ENCODE data around the gene TEC.

TEC gene

DNA sequence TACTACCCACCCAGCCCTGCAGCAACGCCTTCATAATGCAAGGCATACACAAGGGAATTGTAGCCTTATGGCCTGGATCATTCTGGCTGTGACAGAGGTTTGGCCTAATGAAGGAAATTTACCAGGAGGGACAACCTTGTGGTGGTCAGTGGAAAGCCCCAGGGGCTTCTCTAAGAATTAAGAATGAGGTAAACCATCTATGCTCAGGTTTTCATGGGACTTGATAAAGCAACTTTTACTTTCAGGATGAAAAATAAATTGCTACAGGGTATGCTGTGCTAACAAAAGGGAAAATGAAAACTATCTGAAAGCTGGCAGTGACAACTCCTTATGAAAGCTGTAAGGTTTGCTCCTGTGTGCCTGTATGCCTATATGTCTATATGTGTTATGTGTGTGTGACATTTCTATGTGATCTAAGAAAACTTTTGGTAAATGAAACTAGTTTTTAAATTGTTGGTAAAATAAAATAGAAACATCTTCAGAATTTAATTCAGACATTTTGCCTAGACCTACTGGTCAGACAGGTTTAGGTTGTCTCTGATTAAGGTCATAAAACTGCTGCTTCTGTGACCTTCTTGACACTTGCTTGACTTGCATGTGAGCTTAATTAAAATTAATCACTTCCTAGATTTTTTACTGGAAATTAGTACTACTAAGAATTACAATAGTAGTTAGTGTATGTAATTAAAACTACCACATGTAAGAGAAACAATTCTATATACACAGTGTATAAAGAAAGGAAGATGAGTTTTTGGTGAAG, 115.7 kb downstream of the TEC start:
- DNase-seq: no peak

DNA sequence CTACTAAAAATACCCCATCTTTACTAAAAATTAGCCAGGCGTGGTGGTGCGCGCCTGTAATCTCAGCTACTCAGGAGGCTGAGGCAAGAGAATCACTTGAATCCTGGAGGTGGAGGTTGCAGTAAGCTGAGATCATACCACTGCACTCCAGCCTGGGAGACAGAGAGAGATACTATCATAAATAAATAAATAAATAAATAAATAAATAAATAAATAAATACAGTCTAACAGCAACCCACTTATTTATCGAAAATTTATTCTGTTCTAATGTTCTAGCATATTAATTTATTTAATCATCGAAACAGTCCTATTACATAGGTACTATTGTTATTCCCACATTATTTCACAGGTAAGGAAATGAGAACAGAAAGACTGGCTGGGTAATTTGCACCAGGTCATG, 117.4 kb downstream of the TEC start:
- no peak for DNase-seq

DNA sequence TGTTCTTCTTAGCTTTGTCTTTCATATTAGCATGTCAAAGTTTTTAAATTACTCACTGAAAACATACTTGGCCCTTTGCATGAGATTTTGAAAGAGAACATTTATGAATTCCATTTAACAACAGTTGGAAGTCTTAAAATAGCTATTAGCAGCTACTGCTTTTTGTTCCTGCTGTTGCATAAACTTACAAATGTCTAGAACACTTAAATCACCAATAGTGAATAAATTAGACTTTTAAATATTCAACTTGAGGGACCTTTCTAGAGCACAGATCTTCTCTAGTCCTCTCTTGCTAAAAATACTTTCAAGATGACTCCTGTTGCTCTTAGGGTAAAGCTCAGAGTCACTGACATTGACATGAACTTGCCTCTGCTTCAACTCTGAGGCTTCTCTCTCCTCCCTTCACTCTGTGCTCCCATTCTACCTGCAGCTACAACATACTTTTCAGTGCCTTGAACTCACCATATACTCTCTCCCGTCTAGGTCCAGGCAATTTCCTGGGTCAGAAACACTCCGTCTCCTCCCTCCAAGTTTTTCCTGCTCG, 119.7 kb downstream of the TEC start:
- DNase-seq: no peak

DNA sequence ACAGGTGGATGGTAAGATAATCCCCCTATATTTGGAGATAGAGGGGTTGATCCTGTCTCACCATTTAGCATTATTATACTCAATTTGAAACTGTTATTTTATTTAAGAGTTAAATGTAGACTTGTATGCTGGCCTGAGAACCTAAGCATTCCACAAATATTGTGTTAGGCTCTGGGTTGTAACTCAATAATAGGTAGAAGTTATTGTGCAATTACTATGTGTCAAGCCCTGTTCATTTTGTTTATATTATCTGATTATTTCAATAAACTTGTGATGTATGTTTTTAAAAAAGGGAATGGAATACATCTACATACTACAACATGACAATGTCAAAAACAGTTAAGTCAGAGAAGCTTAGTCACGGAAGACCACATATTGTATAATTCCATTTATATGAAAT, 122.0 kb downstream of the TEC start:
- no peak for DNase-seq

DNA sequence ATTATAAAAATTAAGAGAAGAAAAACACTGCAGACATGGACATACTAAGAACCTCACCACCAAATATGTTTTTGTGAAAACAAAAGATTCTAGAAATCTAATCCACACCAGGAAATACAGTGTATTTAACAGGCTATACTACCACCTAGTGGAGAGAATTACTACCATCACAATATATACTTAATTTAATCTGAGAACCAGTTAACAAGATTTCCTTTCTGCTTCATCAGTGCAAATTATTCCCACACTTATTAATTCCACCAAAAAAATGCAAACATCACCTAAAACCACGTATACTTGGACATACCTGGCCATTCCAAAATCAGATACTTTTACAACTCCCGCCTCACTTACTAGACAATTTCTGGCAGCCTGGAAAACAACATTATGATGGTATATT, 128.6 kb downstream of the TEC start:
- DNase-seq: peak; percentile 48

DNA sequence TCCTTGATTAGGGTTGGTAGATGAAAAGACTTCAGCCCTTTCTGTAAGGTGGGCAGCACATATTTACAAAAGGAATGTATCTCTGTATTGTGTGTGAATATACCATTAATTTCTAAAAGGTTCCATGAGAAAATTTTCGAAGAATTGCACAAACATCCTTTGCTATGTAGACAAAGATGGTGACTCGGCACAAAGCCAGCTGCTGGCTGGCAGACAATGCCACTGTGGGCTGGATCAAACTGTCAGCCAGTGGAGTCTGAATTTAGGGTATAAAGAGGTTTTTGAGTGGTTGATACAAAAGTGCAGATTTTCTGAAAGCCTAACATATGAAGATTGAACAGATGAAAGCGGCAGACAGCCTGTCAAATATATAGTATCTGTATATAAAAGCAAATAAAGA, 129.9 kb downstream of the TEC start:
- peak; percentile 38 for DNase-seq

DNA sequence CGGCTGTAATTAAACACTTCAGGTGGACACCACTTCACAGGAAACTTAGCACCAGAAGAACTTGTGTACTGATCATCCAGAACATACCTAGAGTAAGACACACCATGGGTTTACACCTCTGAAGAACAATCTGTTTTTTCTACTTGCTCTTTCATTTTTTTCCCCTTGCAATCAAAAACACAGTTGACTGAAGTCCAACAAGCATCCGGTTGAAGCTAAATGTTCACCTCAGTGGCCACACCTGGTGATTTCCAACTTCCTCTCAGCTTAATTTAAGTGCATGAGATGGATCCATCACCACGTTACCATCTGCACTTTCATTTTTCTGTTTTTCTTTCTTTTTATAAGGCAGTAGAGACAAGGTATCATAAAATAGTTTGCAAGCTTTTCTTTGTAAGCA, 130.7 kb downstream of the TEC start:
- no peak for DNase-seq

DNA sequence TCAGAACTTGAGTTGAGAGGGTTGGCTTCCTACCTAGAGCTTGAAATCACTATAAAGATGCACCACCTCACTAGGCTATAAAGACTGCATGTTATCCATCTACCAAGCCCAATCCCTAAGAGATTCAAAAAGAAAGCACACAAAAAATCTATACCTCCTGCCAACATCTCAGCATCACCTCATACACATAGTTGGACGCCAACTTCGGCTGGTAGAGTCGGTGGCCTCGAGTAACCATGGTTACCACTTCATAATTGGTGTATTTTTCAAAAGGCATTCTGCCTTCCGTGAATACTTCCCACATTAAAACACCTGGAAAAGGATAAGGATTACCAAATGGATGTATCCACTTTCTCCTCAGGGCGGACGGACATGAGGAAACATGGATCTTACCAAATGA, 131.1 kb downstream of the TEC start:
- DNase-seq: no peak

DNA sequence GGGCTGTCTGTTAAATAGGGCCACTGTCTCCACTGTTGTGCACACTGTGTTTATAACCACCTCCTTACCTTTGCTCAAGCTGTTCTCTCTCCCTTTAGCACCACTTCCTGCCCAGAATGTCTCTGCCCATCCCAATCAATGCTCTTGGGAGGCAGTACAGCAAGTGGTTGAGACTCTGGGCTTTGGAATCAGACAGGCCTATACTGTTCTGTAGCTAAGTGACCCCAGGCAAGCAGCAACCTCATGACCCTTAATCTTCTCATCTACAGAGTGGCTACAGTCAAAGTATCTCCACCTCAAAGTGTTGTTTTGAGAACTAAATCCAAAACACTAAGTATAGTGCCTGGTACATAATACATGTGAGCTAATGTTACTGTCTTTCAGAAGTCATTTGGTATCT, 131.8 kb downstream of the TEC start:
- no peak for DNase-seq

DNA sequence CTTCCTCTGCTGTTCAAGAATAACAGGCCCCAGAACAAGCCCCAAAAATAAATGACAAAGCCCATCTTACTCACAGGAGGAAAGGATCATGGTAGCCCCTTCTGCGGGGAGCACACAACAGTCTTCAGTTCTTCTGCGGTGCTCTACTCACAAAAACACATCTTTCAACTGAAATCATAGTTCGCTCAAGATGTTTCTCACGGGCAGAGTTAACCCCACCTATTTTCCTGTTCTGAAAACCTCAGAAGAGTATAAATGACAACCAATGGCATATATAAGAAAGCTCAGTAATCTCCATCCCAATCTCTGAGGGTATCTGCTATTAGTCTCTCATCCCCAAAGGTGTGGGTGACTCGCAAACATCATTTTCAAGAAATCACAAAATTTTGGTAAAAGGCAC, 135.6 kb downstream of the TEC start, which contains the start of gene TXK:
Gene TXK, minus strand, starts transcription at position 170 of the 400 bp plus-strand sequence. Its CDS starts 80 bp downstream, at position 90.
- no peak for DNase-seq

DNA sequence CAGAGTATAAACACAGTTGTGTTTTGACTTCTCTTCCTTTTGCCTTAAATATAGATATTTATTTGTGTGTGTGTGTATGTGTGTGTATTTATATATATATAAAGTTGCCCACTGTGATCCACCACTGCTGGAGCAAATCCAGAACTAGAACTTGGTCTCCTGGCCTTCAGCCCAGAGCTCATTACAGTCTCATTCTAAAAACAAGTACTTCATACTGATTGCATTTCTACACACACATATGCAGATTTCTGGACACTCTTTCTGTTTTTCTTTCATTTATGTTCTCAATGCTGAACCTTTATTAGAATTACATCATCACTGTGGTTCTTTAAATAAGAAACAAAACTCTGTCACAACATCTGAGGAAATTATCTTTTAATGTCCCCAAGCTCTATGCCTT, 136.0 kb downstream of the TEC start:
- peak; percentile 38 for DNase-seq

DNA sequence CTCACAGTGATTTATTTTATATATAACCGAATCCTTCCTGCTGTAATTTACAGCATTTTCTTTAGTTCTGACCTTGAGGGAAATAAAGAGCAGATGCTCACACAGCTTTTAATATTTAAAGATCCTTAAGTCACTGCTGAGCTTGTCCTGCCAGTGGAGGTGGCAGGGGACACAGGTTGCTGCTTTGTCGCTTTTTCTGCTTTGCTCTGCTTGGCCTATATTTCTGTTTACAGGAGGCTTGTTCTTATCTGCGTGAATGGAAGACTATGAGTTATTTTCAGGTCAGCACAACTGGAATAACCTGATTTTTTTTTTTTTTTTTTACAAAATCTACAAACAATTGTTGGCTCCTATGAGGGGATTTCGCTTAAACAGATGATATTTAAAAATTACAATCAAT, 137.9 kb downstream of the TEC start:
- no peak for DNase-seq

DNA sequence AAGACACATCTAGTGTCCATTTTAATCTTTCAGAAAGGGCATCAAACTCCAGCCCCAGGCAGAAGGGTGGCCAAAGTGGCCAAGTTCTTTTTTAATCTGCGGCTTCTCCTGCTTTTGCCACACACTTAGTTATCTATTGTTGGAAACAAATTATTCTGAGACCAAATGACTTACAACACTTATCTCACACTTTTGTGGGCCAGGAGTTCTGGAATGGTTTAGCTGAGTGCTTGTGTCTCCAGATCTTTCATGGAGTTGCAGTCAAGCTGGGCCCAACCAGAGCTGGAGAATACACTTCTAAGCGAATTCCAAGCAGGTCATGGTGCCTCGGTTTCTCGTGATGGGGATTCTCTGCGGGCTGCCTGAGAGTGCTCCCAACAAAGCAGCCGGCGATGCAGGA, 139.5 kb downstream of the TEC start:
- DNase-seq: no peak

DNA sequence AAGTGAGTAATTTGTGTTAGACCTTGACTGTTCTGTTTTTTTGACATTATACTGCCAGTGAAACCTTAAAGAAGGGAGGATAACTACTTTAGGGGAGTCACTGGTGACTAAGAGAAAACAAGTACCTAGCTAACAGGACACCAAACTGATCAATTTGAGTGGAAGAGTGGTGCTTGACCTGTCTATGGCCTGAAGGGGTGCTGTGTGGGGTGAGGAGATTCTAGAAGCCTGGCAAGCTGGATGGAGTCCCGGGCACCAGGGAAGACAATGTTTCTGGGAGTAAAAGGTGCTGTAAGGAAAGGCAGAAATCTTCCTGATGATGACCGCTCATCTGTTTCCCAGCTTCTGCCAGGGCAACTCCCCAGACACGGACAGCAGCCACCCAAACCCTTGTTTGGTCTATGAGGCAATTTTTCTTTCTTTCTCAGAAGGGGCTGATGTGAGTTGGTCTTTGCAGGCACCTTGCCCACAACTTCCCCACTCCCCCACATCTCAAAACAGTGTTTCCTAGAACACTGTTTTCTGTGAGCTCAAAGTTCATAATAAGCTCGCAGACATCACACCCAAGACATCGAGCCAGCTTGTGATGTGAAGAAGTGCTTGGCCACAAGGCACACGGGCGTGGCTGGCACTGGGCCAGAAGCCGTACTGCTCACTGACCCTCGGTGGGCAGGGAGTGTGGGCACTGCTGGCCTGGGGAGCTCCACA, 140.2 kb downstream of the TEC start:
- DNase-seq: no peak

DNA sequence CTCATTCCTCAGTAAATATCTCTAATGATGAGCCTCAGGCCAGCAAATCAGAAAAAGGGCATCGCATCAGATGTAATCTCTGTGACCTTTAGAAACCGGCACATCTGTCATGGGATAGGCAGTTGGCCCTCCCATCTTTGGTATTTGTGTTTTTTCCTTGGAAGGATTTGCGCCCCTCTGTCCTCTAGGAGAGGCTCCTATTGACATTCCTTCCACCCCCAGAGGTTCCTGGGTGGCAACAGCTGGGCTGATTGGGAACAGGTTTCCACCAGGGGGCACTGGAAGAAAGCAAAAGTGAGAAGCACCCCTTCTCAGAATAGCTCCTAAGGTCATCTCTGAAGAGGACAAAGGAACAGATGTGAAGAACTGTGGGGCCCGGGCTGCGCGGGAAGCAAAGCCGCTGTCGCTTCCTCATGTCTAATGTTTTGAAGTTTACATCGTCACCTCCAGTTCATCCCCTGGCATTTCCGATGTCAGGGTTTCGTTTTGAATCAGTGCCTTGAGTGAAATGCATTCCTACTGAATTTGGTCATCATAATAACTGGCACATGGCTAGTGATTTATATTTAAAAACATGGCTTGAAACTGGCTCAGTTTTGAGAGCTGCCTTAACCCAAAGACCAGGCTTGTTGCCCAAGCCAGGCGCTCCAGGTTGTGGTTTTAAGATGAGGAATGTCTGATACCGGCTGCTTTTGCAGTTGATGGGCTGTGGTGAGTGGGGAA, 141.8 kb downstream of the TEC start:
- peak; percentile 96 for DNase-seq

DNA sequence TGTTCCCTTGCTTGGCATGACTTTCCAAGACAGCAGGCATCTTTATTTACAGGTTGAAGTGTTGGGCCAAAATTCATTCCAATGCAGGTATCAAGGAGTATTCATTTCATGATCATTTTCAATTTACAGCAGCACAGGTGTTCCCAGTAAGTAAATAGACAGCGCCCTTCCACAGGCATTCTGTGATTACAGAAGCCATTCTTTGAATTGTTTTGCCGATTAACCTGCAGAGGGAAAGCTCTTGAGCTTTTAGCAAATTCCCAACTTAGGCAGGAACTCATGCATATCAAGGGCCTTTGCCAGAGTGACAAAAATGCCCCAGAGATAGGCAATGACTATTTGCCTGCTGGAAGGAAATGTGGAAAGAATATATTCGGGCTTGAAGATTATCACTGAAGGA, 142.4 kb downstream of the TEC start:
- DNase-seq: no peak

DNA sequence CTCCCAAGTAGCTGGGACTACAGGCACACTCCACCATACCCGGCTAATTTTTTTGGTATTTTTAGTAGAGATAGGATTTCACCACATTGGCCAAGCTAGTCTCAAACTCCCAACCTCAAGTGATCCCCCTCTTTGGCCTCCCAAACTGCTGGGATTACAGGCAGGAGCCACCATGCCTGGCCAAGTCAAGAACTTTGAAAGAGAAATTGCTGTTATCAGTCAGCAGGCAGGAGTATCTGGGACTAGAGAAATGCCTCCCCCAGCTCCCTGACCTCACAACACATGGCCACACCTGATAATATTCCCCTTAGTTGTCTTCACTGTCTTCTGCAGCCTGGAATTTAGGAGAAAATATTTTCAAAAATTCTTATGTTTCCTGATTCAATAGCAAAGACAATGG, 143.0 kb downstream of the TEC start:
- DNase-seq: no peak

DNA sequence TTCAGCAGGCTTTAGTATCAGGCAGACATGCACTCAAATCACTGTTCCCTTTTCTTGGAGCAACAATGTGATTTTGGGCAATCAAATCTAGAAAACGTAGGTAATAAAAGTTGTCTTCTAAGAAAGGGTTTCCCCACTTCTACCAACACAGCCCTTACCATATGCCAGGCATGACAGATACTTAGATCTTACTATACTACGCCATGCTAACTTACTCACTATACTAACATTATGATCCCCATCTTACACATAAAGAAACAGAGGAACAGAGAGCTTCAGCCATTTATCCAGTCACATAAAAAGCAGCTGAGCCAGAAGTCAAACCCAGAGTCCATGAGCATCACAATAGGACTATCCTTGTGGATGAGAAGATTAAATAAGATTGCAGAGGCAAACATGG, 144.8 kb downstream of the TEC start:
- DNase-seq: no peak

DNA sequence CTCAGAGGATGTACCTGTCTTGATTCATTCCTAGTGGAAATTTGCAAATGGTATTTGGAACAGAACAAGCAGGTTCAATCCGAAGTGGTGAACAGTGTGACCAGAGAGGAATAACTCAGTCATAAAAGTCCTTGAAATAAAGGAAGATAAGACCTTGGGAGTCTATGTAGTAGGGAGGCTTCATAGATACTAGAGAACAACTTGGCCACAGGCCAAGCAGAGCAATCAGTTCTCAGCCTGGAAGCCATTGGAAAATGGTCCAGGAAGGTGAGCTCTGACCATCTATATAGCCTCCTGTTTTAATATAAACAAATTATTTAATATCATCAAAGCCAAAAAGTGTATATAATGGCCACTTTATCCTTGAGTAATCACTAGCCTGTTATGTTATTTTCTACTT, 146.9 kb downstream of the TEC start:
- DNase-seq: no peak

DNA sequence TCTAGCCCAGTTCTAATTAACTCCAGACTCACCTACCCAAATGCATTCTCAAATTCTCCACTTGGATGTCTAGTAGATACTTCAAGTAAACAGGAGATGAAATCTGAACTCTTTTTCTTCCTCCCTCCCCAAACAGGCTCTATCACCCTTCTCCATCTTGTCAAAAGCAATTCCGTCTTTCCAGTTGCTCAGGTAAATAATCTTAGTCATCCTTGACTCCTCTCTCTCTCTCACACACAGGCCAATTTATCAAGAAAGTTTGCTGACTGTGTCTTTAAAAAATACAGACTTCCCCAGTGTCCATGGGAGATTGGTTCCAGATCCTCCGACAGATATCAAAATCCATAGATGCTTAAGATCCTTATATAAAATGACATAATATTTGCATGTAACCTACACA, 148.5 kb downstream of the TEC start:
- DNase-seq: no peak

DNA sequence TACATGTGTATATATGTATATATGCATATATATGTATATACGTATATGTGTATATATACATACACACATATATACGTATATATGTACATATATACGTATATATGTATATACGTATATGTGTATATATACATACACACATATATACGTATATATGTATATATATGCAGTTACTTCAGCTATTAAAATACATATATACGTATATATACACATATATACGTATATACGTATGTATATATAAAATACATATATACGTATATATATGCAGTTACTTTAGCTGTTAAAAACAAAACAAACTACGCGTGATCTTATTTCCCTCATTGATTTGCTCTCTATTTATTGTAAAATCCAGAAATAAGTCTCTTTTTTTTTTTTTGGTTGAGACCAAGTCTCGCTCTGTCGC, 149.5 kb downstream of the TEC start:
- no peak for DNase-seq

DNA sequence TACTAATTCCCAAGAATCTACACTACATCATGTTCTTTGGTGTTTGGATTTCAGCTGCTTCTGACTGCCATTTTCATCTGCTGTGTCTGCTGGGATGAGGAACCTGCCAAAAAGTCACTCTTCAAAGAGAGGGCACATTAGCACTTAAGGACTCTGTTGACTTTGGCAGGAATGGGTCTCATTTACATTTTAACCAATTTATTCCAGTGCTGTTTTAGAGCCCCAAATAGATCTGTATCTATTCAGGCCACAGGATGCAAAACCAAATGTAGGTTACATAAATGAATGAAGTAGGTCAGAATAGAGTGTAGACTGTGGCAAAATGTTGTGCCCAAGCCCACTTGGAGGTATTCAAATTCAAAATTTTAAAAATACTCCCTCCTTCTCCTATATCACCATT, 150.0 kb downstream of the TEC start:
- no peak for DNase-seq

DNA sequence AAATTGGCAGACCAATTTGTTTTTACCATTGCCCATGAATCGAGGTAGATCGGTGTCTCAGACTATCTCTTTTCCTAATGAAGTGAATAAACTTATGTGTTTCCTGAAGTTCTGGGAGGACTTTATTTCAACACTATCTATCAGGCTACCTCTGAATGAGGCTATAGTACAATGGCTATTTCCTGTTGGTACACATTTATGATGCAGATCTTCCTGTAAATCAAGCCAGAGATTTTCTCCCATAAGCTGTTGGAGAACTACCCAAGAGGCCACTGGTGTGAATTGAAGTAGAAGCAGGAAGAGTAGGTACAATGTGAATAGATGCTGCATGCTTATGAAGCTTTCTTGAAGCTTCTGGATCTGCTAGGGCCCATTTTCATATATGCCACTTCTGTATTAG, 151.6 kb downstream of the TEC start:
- no peak for DNase-seq

DNA sequence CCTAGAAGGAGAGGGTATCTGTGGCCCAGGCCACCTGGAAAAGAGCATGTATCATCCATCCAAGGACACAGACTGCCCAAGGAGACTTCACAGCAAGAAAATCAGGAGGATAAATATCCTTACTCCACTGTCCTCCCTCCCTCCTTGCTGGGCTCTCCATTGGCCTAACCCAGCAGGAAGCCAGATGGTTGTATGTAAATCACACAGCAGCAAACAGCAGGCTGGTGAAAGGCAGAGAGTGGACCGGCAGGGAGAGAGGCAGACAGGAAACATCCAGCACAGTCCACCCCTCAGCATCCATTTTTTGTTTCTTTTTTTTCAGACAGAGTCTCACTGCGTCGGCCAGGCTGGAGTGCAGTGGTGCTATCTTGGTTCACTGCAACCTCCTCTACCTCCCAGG, 153.1 kb downstream of the TEC start:
- DNase-seq: no peak
